Amniotic stem cell (primary cell): Measurements from ENCODE around the gene UBE2H.
"Not testable (repeated sequence)": the region's sequence is repeated elsewhere in the genome, so short reads cannot be mapped to it uniquely, and the experiment has no call there.

ENCODE experiments used
- DNase-seq: peaks from one replicate; lab custom pipeline; 2025; lab: John Stamatoyannopoulos, UW

UBE2H gene

DNA sequence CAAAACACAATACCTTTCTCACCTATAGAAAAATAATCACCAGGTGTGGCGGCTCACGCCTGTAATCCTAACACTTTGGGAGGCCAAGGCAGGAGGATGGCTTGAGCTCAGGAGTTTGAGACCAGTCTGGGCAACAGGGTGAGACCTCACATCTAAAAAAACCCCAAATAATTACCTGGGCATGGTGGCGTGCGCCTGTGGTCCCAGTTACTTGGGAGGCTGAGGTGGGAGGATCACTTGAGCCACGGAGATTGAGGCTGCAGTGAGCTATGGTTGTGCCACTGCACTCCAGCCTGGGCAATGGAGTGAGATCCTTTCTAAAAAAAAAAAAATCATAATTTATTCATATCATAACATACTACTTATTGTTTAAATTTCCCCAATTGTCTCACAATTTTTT, 129.6 kb downstream of the UBE2H start:
- not testable (repeated sequence) for DNase-seq

DNA sequence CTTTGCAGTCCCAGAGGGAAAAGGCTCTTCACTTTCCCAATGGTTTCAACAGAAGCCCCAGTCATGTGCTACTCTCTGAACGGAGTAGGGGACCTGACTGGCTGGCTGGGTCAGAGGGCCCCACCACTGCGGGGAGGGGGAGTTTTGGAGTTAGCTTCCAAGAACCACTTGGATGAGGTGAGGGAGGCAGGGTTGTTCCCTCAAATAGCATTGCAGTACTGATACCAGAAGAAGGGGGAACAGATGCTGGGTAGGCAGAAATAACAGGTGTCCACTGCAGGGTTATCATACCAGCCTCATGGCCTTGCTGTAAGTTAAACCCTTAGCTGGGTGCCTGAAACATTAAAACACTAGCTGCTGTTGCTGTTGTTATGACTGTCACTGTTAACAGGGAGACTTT, 131.3 kb downstream of the UBE2H start:
- no peak for DNase-seq

DNA sequence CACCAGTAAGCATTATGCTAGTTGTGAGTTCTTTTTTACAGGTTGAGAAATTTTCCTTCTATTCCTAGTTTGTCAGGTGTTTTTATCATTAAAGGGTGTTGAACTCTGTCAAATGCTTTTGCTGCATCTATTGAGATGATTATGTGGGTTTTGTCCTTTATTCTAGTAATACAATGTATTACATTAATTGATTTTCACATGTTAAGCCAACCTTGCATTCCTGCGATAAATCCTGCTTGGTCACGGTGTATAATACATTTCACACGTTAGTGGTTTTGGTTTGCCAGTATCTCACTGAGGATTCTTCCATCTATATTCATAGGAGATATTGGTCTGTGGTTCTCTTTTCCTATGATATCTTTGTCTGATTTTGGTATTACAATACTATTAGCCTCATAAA, 136.0 kb downstream of the UBE2H start:
- no peak for DNase-seq

DNA sequence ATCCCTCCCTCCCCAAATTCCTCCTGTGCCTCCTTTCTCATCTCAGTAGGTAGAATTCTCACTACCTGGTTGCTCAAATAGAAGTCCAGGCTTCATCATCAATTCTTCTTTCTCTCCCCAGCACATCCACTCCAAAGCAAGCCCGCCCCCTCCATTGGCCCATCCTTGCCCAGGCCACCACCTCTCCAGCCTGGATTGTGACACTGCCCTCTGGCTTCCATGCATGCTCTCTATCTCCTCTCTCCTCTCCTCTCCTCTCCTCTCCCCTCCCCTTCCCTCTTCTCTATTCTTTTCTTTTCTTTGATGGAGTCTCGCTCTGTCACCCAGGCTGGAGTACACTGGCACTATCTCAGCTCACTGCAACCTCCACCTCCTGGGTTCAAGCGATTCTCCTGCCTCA, 144.9 kb downstream of the UBE2H start:
- no peak for DNase-seq

DNA sequence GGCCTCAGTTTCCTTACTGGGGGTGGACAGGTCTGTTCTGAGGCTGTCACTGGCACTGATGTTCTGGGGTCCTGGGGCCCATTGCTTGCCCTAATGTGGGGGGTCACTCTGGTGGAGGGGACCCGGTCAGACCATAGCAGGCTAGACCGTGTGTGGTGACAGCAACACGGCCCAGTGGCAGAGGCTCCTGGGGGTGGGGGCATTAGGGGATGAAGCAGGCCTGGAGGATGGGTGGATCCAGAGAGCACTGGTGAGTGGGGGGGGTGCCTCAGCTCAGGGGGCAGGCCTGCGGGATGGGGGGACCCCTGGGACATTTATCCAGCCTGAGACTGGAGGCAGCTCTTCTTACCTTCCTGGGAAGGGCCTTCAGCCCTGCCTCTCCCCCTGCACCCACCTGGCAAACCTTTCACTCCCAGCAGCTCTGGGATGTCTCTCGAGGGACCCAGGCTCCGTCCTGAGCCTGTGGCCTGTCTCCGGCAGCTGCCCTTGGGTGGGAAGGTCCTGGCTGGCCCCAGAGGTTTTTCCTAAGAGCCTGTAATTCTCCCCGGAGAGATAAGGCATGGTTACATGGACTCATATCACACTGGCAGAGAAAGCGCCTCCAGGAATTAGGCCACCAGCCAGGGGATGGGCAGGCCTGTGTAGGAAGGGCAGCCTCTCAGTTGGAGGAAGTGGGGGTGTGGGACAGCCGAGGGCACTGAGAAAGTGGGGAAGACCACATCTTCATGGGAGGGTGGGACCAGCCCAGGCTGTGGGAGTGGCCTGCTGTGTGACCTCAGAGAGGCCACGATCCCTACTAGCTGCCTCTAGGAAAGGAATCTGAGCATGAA, 147.7 kb downstream of the UBE2H start:
- DNase-seq: no peak

DNA sequence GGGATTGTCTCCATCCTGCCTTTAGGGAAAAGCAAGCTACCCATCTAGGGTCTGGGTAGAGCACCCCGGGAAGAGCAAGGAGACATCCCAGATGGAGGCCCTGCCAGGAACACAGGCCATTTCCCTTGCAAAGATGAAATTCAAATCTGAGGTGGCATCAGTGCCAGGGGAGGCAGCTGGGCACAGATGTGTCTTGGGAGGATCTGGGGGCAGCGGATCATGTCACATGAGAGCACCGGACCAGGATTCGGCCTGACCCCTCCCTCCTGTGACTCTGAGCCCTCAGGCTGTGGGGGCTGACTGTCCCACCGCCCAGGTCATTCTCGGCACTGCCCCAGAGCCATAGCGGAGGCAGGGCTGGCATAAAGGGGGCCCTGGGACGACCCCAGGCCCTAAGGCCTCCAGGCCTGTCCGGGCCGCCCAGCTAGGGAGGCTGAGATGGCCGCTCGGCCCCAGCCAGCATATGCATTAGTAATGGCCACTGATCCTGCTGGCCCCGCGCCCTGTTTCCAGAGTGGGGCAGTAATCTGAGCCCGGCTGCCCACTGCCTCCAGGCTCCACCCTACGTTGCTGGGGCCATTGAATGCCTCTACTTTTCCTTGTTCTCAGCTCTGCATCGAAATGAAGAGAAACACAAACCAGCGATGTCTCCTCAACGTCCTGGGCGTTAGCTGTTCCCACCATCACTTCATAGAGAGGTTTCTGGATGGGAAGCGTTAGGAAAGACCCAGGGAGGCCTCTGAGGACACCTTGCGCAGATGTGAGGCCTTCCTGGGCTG, 148.5 kb downstream of the UBE2H start:
- DNase-seq: no peak

DNA sequence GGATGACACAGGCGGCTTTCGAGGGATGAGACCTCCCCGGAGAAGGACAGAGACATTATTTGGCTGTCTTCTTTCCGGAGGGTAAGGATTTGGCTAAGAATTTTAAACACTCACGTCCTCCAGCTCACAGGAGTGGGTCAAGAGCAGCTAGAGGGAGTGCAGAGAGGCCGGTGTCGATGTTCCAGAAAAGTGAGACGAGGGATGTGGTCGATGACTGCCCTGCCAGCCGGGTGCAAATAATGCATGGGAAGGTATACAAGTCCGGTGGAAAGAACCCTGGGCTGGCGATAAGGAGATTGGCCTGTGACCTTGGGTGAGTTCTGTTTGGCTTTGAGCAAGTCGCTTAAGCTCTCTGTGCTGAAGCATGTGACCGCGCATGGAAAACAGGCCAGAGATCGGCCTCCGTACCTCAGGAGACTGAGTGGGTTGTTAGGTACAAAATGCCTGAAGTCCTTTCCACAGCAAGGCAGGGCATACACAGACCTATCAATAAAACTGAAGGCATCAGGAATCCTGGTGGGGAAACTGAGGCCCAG, 149.1 kb downstream of the UBE2H start:
- DNase-seq: no peak

DNA sequence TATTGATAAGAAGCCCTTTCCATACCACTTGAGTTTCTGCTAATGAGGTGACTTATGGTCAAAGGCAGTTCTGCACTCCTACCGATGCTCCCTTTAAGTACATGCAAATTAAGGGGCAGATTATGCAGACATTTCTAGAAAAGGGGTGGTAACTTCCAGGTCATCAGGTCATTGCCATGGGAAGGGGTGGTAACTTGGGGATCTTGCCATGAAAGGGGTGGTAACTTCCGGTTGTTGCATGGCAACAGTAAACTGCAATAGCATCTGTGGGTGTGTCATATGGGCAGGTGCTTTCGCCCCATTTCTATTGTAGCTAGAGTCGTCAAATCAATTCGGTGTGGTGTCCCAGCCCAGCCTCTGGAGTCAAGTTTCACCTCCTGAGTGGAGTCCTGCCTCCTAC, 150.9 kb downstream of the UBE2H start:
- no peak for DNase-seq

DNA sequence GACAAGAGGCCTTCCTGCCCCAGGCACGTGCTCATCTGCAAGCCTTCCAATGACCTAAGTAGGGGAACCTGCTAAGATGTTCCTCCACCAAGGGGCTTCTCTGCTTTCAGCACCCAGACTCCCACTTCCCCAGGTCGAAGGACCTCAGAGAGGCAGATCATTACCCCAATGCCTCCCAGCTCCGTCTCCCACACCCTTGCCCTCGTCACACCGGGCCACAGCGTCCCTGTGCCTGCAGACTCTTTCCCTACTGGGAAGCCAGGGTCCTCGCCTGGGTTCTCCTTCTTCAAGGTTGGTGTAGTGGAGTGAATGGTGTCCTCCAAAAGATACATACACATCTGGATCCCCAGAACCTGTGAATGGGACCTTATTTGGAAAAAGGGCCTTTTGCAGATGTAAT, 151.9 kb downstream of the UBE2H start:
- DNase-seq: no peak

DNA sequence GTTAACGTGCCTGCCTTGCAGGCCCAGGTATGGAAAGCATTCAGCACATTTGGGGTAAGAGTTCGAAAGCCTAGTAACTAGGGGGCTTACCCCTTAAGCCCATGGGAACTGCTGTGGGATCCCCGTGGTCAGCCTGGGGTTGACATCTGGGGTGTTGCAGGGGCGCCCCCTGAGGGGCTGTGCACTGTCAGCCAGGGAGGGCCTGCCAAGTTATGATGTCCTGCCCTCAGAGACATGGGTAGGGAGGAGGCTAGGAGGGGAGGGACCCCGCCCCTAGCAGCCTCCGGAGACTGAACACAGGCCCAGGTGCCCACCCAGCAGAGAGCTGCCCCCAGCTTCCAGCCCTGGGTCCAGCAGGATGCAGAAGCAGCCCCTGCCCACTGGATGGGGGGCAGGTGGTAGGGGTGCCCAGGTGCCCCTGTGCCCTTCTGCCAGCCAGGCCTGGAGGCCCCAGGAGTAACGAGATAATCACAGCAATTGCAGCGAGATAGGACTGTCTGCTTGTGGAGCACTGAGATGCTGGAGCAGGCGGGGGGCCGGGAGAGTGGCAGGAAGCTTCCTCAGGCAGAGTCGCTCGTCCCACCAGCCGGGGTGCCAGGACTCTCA, 153.3 kb downstream of the UBE2H start:
- DNase-seq: no peak

DNA sequence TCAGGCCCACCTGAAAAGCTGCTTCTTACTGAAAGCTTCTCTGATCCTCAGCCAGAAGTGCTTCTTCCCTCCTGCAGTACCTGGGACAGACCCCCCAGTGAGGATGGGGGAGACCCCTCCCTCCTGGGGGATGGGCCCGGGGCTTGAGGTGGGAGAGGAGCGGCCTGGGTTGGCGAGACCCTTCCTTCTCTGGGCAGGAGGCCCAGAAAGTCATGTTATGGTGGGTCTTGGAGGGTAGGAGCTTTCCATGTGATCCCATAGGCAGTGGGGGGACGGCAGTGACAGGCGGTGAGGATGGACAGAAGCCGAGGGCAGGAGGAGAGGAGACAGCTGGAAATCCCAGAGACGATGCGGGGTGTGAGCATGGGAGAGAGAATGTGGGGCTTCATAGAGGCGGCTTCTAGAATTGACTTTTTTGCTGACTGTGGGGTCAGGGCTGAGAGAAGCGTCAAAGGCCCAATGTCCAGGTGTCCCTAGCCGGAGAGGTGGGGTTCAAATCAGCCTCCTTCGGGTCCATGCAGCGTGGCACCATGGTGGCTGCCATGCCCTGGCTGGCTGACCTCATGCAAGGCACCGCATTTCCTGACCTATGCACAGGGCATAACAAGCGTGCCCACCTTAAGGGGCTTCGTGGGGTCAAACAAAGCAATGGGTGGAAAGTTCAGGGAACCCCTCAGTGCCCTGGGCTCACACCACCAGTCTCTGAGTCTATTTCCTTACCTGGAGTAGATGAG, 154.0 kb downstream of the UBE2H start:
- DNase-seq: no peak

DNA sequence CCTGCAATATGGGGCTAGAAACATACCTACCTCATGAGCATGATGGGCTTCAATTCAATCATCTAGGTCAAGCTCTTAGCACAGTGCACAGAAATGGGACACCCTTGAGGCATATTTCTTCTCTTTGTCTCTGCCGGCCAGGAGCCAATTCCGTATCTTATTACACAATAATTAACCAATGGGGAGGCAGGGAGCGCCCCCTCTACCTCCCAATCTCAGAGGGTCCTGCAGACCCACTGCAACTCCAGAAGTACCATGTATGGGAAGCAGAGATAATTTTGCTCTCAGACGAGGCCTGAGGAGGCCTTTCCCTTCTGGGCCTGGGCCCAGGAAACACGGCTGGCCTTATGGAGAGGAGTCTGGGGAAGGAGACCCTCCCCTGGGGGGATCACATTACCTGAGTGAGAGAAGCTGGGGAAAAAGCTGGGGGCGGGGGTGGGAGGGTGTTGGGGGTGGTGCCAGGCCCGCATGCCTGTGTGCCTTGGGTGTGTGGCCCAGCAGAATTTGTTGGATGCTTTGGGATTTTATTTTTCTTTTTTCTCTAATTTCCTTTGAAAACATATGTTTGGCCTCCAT, 155.5 kb downstream of the UBE2H start:
- no peak for DNase-seq

DNA sequence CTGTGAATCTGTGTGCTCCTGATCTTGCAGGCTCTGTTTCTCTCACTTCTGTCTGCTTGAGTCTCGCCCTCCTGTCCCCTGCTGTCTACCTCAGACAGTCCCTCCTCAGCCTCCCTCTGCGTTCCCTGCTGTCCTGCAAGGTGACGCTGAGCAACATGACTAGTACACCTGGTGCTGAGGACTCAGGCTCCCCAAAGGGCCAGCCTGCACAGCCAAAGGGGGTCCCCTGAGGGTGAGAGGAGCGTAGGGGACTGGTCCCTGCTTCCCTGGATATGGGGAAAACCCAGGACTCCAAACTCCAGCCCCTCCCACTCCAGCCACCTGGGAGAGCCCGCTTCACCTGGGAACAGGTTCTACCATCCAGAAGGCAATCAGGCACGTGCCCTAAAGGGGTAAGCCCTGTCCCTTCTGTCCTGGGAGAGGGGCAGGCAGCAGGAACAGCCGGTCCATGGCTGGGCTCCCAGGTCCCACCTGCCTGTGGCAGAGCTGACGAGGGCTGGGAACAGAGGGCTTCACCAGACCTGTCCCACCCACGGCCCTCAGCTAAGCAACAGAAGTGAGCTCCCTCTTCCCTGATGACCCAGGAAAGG, 156.5 kb downstream of the UBE2H start:
- no peak for DNase-seq

DNA sequence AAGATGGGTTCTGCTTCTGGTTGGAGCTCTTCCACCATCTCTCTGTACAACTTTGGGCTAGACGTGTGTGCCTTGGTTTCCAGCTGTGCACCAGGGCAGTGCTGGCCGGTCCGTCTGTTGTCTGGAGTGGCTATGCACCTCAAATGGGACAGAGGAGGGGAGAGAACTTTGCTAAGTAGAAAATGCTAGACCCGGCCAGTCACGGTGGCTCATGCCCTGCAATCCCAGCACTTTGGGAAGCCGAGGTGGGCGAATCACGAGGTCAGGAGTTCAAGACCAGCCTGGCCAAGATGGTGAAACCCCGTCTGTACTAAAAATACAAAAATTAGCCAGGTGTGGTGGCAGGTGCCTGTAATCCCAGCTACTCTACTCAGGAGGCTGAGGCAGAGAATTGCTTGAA, 158.3 kb downstream of the UBE2H start:
- not testable (repeated sequence) for DNase-seq

DNA sequence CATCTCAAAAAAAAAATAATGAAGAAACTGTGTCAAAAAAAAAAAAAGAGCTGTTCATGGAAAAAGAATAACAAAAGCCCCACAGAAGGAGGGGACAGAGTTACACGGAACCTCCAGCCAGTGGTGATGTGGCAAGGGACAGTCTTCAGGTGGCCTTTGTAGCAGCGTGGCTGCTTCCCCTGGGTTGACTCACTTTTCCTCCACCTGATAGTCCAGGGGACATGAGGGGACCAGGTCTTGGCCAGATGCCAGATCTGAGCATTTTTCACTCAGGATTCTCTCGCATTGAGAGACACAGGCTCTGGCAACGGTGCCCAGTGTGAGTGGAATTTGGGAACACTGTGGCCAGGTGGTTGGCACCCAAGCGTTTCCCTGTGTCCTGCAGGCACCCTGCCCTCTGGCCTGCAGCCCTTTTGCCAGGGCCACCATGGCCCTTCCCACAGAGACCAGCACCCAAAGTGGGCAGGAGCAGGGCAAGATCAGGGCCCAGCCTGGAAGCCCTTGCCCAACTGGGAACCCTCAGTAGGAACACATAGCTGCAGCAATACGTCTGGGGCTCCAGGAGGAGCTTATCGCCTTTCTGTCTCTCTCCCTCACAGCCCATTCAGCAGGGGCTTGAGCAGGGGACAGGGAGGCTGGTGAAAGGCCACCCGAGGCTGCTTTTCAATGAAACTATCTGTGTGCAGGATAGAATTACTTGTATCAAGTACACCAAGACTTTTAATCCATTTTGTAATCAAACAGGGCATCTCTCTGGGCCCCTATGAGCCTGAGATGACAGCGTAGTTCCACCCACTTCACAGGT, 159.1 kb downstream of the UBE2H start:
- no peak for DNase-seq

DNA sequence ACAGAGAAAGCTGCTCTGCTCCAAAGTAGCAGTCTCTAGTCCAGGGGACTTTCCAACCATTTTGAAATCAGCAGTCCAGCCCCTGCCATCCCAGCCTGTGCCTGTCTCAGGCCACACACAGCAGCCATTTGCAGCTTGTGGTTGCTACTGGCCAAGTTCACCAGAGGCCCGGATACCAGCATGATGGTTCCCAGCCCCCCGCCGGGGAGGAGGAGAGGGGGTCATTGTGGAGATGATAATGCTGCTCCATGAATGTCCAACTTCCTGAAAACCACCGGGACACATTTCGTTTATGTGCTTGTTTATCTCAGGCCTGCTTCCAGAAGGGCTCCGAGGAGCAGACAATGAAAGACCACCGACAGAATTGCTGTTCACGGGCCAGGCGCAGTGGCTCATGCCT, 160.0 kb downstream of the UBE2H start:
- no peak for DNase-seq

DNA sequence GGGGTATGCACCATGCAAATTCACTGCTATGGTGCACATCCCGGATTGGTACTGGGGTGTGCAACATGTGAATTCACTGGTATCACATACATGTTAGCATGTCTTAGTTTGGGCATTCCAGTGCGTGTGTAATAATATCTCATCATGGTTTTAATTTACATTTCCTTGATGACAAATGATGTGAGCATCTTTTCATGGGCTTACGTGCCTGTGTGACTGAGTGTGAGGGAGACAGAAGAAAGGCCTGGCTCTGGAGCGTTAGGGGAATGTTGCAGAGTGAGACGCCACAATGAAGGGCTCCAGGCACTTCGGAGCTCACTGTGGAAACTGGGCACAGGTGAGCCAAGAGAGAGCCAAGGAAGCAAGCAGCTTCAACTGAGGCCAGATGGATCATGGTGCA, 162.6 kb downstream of the UBE2H start:
- DNase-seq: no peak

DNA sequence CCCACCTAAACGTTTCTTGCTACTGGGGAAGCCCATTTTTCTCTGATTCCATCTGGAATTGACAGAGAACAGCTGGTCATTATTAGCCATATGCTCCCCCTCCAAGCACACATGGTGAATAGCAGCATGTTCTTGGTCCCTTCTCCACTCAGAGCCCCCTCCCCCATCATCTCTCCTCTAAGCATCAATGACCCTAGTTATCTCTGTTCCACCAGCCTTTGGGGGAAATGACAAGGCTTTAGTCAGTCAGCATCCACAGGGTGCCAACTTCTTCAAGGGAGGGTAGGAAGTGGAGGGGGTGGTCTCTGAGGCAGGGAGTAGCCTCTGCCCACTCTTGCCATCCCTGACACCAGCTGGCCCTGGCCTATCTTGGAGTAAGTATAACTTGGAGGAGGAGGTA, 163.1 kb downstream of the UBE2H start:
- no peak for DNase-seq

DNA sequence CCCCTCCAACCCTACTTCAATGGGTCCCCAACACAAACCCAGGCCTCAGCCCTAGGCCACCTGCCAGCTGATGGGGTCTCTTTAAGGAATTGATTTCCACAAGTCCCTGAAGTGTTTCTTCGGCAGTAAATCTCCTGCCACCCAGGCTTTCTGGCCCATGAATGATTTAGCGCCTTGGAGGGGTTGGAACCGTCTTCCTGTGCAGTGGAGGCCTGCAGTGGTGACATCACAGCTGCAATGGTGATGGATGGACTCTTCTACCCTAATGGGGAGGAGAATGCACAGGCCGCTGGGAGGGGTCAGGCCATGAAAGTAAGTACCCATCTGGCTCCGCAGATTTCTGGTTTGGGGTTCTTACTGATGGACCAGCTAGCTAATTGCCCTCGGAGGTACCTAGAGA, 163.8 kb downstream of the UBE2H start:
- no peak for DNase-seq

DNA sequence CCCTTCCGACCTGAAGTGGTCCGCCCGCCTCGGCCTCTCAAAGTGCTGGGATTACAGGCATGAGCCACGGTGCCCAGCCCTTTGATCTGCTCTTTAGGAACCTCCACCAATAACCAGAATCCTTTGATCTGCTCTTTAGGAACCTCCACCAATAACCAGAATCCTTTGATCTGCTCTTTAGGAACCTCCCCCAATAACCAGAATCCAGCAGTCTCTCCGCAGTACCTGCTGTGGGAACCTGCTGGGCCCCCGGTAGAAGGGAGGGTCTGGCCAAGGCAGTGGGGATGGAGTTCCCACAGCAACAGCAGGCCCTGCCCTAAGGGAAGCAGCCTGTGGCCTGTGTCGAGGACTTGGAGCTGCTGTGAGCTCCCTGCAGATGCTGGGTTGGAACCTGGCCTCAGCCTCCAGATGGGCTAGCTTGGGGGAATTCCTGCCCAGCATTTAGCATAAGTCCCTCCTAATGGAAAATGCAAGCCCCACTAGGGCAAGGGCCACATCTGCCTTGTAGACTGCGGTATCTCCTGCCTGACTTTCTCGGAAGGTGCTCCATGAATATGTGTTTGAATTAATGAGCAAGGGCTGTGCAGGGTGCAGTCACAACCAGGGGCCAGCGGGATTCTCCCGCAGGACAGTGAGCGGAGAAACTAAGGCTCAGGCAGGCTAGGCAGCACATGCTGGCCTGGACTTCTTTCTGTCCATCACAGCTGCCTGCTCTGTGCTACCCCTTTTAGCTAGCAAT, 165.8 kb downstream of the UBE2H start:
- DNase-seq: no peak
